Transverse colon (tissue), 4 donors: Measurements from ENCODE around the gene LRRN4. TPM values are rescaled to one million over a fixed set of nuclear protein-coding genes. Genes with fewer than 3 reads are reported as not detected.

Experiments used
- DNase-seq: peaks from one replicate; pipeline ENCODE4 v3.0.0-alpha.2; 2019
- H3K27ac ChIP-seq, 4 donors: fragments of 200-600 bp; sonication (generic); 2 replicates each; pipeline ENCODE4 v1.5.1; 2016 to 2018; ENCODE audit warnings: inconsistent platforms in 4 of 4
- H3K27me3 ChIP-seq: fragments of 200-600 bp; sonication (generic); 2 replicates; pipeline ENCODE4 v1.5.1; 2017; ENCODE audit warnings: inconsistent platforms
- H3K36me3 ChIP-seq, 4 donors: fragments of 200-600 bp; sonication (generic); 2 replicates each; pipeline ENCODE4 v1.5.1; 2017 to 2019; ENCODE audit warnings: inconsistent platforms in 4 of 4
- H3K4me1 ChIP-seq, 4 donors: fragments of 200-600 bp; sonication (generic); 2 replicates each; pipeline ENCODE4 v1.5.1; 2017 to 2020; ENCODE audit warnings: inconsistent platforms in 4 of 4
- H3K4me3 ChIP-seq, 4 donors: fragments of 200-600 bp; sonication (generic); 1 replicate in 1 of 4; 2 replicates in 3 of 4; pipeline versions ENCODE4 v1.5.1 to v1.6.1; 2017 to 2019; ENCODE audit warnings: inconsistent platforms in 4 of 4
- H3K9me3 ChIP-seq, 2 donors: fragments of 200-600 bp; sonication (generic); 2 replicates each; pipeline ENCODE4 v1.5.1; 2017 to 2019; ENCODE audit warnings: inconsistent platforms in 2 of 2
- EP300 ChIP-seq: sonication (generic); formaldehyde crosslinking; IDR thresholded peaks from one replicate; pipeline ENCODE4 v1.6.1; 2017; ENCODE audit warnings: antibody characterized with exemption, low read depth
- POLR2A ChIP-seq: fragments of 450-650 bp; IDR thresholded peaks from one replicate; pipeline ENCODE4 v1.6.1; 2016; ENCODE audit warnings: antibody characterized with exemption, mild to moderate bottlenecking, moderate library complexity
- POLR2AphosphoS5 ChIP-seq, 3 donors: sonication (generic); formaldehyde crosslinking; IDR thresholded peaks; one replicate each; pipeline ENCODE4 v1.6.1; 2016; ENCODE audit warnings: antibody characterized with exemption in 3 of 3
- WGBS, 2 donors: methylation state at CpG; one replicate each; pipeline ENCODE4 v1.1.5; 2018; ENCODE audit warnings: low coverage in 1 of 2; 5-methylcytosine and 5-hydroxymethylcytosine counted together
- in situ Hi-C, 4 donors: fragments of 200-750 bp; cut with MboI; loops; one replicate each; pipeline versions ENCODE4 v1.15.0 to v1.15.1; 2017; ENCODE audit warnings: low sequenced_read_pairs in 3 of 4, low pct_ligation_motif_present in 1 of 4, low pct_unique_long_range_greater_than_20kb in 1 of 4
- intact Hi-C: fragments of 100-400 bp; cut with DNase I; formaldehyde crosslinking; loops from one replicate; pipeline ENCODE4 v1.15.1; 2023; ENCODE audit warnings: low total_unique reads
- total RNA-seq, 4 donors: library from RNA; depleted of rRNA; stranded (reverse); fragments of >200 nt; gene quantifications; one replicate each; pipeline ENCODE4 v1.1.0, GENCODE V29; 2016
- TF ChIP-seq, protein P1 (sequence below), 5 experiments: fragments of 200-600 bp in 3 of 5; fragments of 450-650 bp in 2 of 5; sonication (generic) in 3 of 5; IDR thresholded peaks; 1 replicate in 2 of 5; 2 replicates in 3 of 5; pipeline ENCODE4 v1.5.1; 2016 to 2017; ENCODE audit warnings: antibody characterized with exemption in 5 of 5, inconsistent platforms in 3 of 5, mild to moderate bottlenecking in 2 of 5, moderate library complexity in 1 of 5

LRRN4 gene
- total RNA-seq, 4 donors from 2014 or later = 0.48 TPM; not detected in 3

- Histone ChIP-seq H3K4me3 (no peak overlapping the region), H3K9me3 (no peaks in the 10 kb centered on the region), H3K27ac (no peak overlapping the region), H3K27me3 (peaks cover 43% of the 10 kb centered on the region), H3K36me3 (no peaks in the 10 kb centered on the region), H3K4me1 (peaks cover 0 to 13% (median 9%) of the 10 kb centered on the region in 4 donors)
- no peak for DNase-seq
- TF ChIP-seq, protein P1, sequence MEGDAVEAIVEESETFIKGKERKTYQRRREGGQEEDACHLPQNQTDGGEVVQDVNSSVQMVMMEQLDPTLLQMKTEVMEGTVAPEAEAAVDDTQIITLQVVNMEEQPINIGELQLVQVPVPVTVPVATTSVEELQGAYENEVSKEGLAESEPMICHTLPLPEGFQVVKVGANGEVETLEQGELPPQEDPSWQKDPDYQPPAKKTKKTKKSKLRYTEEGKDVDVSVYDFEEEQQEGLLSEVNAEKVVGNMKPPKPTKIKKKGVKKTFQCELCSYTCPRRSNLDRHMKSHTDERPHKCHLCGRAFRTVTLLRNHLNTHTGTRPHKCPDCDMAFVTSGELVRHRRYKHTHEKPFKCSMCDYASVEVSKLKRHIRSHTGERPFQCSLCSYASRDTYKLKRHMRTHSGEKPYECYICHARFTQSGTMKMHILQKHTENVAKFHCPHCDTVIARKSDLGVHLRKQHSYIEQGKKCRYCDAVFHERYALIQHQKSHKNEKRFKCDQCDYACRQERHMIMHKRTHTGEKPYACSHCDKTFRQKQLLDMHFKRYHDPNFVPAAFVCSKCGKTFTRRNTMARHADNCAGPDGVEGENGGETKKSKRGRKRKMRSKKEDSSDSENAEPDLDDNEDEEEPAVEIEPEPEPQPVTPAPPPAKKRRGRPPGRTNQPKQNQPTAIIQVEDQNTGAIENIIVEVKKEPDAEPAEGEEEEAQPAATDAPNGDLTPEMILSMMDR (IDR thresholded peaks at IDR 0.05) = no peak
- TF ChIP-seq POLR2AphosphoS5 (IDR thresholded peaks at IDR 0.05) (no peak), EP300 (no peak), POLR2A (no peak)
- 42 to 60% methylated on average over 4 to 5 of the region's 5 CpGs for WGBS, 2 donors
- intact Hi-C loops (no loop called here), in situ Hi-C loops (no loop called here)
Measured at GRCh38 chr20:6051505-6051904, 2.4 kb downstream of the LRRN4 start.

GRCh38 chr20:6048391-6048790 is 5.5 kb downstream of the LRRN4 start:
- Histone ChIP-seq H3K36me3 (no peaks in the 10 kb centered on the region), H3K4me1 (peaks cover 0 to 13% (median 9%) of the 10 kb centered on the region in 4 donors), H3K27ac (no peak overlapping the region), H3K4me3 (no peak overlapping the region), H3K27me3 (peaks cover 31% of the 10 kb centered on the region), H3K9me3 (no peaks in the 10 kb centered on the region)
- intact Hi-C loops (no loop called here), in situ Hi-C loops (no loop called here)
- WGBS, 2 donors = 80 to 82% methylated on average over 2 to 3 of the region's 3 CpGs
- DNase-seq = no peak
- TF ChIP-seq EP300 = no peak
- no peak for TF ChIP-seq POLR2A
- no peak for TF ChIP-seq POLR2AphosphoS5 (IDR thresholded peaks at IDR 0.05)
- TF ChIP-seq, protein P1 (IDR thresholded peaks at IDR 0.05) = no peak

GRCh38 chr20:6046432-6046831 is 7.4 kb downstream of the LRRN4 start:
- H3K9me3 ChIP-seq = no peaks in the 10 kb centered on the region
- in situ Hi-C loops = no loop called here
- no peak for TF ChIP-seq POLR2A
- no peak for TF ChIP-seq POLR2AphosphoS5 (IDR thresholded peaks at IDR 0.05)
- TF ChIP-seq EP300 = no peak
- TF ChIP-seq, protein P1 (IDR thresholded peaks at IDR 0.05) = no peak
- WGBS, 2 donors = 20 to 63% methylated on average over 1 of the region's 1 CpG
- intact Hi-C loops = no loop called here
- peaks cover 11% of the 10 kb centered on the region for H3K27me3 ChIP-seq
- H3K36me3 ChIP-seq = peaks cover 0 to 4% (median 0%) of the 10 kb centered on the region in 4 donors
- no peak overlapping the region for H3K4me3 ChIP-seq
- DNase-seq = no peak
- no peaks in the 10 kb centered on the region for H3K4me1 ChIP-seq
- no peak overlapping the region for H3K27ac ChIP-seq

DNA sequence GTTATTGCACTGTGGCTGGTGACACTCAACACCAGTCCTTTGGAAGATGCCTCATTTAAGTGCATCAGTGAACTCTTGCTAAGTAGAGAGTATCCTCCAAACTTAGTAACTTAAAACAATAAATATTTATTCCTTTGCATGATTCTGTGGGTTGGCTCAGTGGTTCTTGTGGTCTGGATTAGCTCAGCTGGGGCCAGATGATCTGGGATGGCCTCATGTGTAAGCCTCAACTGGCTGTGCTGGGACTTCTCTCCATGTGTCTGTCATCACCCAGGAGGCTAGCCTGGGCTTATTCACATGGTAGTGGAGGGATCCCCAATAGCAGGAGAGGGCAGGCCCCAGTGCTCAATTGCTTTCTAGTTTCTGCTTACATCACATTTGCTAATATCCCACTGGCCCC is 8.3 kb downstream of the LRRN4 start:
- no peak for DNase-seq
- Histone ChIP-seq H3K36me3 (peaks cover 0 to 8% (median 2%) of the 10 kb centered on the region in 4 donors), H3K27ac (no peak overlapping the region), H3K4me1 (no peaks in the 10 kb centered on the region), H3K9me3 (no peaks in the 10 kb centered on the region), H3K4me3 (no peak overlapping the region), H3K27me3 (peaks cover 3% of the 10 kb centered on the region)
- in situ Hi-C loops (no loop called here), intact Hi-C loops (no loop called here)
- no peak for TF ChIP-seq EP300
- no peak for TF ChIP-seq POLR2A
- TF ChIP-seq, protein P1 (IDR thresholded peaks at IDR 0.05) = no peak
- no peak for TF ChIP-seq POLR2AphosphoS5 (IDR thresholded peaks at IDR 0.05)
